Measurements from ENCODE around the gene PNPT1. TPM values are rescaled to one million over a fixed set of nuclear protein-coding genes. Genes with fewer than 3 reads are reported as not detected.
"Not testable (repeated sequence)": the region's sequence is repeated elsewhere in the genome, so short reads cannot be mapped to it uniquely, and the experiment has no call there.

Gene PNPT1
- polyA plus RNA-seq, 5 donors, result 22.9 to 28.1 (median 24.7) TPM

DNA sequence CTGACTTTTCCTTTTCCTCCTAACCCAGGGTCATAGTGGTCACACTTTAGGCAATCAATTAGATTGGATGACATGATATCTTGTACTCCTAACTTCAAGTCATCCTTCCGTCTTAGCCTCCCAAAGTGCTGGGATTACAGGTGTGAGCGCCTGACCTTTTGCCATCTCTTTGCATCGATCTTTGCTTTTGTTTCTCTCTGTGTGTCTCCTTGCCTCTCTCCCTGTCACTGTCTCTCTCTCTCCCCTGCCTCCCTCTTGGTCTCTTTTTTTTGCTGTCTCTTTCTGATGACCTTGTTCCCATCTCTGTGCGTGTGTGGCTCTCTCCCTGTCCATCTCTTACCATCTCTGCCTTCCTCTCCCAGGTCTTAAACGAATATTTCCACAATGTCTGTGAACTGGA lies 904 bp downstream of the PNPT1 start:
- not testable (repeated sequence) for DNase-seq

DNA sequence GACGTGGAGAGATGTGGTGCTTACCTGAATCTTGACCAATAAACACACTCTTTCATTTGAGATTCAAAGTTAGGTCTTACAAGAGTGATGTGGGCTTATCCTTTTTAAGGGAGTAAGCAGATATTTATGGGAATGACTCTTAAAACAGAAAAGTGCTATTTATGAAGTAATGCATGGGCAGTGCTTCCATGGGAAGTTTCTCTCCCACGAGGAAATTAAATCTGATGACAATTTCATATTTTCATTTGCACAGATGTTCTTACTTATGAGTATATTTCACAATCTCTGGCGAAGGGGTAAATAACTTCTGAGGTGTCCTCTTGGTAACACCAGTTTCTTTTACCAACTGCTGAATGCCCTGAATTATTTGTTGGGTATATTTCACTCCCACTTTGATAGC lies 21.0 kb downstream of the PNPT1 start:
- no peak for DNase-seq

DNA sequence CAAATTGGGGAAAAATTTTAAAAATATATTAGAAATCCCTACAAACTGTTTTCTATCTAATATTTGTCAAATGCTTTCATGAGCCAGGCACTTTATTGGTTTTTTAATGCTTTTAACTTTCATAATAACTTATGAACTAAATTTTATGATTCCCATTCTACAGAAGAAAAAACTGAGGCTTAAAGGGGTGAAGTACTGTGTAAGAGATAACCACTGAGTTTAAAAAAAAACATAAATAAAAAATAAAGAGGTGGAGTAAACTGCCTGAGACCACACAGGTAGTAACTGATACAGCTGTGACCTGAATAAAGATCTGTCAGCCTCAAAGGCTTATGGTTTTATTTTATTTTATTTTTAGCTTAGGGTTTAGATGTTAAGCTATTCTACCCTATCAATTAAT lies 24.7 kb downstream of the PNPT1 start:
- DNase-seq, result no peak

DNA sequence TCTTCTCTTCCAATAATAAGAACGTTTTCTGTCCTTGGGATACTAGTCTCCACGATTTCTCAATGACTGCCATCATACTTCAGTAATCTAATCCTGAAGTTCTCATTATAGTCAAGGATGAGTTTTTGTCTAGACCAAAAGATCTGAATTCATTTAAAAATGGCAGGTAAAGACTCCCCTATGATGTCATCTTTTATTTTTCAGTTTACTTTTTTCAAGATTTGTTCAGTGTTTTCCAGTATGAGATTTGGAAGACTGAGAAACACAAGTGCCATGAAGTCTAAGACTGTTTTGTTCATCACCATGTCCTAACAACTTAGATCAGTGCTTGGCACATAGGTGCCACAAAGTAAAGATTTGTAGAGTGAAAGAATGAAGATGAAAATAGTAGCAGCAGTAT lies 40.4 kb downstream of the PNPT1 start:
- no peak for DNase-seq

DNA sequence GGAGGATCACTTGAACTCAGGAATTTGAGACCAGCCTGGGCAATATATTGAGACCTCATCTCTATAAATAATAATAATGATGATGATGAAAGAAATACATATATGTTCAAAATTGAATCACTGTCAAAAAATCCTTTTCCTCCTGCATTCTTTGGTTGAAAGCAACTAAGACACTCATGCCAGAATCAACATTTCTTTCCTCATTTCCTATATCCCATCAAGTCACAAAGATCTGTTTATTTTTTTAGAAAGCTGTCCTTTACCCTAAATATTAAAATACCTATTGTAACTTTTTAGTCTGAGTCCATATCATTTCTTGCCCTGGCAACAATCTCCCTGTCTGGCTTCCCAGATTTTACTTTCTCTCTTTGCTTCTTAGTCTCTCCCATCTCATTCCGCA lies 44.4 kb downstream of the PNPT1 start:
- DNase-seq, result no peak

- DNase-seq, result no peak
Observed at GRCh38 chr2:55636831-55637230, 56.8 kb downstream of the PNPT1 start.

DNA sequence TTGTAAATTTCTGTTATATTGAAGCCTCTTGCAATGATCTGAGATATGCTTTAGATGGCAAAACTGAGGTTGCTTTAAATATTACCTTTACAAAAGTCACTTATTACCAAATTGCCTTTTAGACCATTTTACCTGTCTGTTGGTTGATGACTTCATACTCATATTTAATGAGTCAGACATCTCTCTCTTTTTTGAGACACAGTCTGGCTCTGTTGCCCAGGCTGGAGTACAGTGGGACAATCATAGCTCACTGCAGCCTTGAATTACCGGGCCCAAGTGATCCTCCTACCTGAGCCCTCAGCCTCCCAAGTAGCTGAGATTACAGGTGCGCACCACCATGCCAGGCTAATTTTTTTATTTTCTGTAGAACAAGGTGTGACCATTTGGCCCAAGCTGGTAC lies 64.7 kb downstream of the PNPT1 start:
- DNase-seq, result no peak

- DNase-seq, result no peak
Observed at GRCh38 chr2:55627915-55628314, 65.7 kb downstream of the PNPT1 start.

- no peak for DNase-seq
Observed at GRCh38 chr2:55621802-55622201, 71.8 kb downstream of the PNPT1 start.

DNA sequence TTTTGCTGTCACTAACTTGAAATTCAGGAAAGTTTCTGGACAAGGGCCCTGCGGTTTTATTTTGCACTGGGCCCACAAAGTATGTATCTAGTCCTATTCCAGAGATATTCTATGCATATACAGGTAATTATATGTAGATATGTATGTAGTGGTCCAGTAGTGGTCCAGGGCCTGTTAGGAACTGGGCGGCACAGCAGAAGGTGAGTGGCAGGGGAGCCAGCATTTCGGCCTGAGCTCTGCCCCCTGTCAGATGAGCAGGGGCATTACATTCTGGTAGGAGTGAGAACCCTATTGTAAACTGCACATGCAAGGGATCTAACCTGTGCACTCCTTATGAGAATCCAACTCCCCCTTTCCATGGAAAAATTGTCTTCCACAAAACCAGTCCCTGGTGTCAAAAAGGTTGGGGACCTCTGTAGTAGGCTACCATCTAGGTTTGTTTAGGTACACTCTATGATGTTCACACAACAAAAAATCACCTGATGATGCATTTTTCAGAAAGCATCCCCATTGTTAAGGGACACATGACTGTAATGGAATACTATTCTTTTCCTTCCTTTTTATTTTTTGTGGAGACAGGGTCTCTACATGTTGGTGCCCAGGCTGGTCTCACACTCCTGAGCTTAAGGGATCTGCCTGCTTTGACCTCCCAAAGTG lies 73.4 kb downstream of the PNPT1 start:
- no peak for DNase-seq

GRCh38 chr2:55618275-55619055 lies 75.2 kb downstream of the PNPT1 start:
- peak; percentile 57 to 60 for DNase-seq

DNA sequence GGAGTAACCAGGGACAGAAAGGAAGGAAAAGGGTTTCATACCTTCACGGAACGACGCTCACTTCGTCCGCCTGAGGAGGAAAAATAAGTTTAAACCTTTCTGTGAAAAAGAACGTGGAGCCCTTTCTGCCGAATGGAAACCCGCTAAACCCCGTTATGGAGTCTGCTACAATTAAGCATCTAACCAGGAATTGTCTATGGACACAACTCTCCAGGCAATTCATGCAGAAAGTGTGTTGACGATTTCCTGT lies 75.7 kb downstream of the PNPT1 start:
- no peak for DNase-seq

DNA sequence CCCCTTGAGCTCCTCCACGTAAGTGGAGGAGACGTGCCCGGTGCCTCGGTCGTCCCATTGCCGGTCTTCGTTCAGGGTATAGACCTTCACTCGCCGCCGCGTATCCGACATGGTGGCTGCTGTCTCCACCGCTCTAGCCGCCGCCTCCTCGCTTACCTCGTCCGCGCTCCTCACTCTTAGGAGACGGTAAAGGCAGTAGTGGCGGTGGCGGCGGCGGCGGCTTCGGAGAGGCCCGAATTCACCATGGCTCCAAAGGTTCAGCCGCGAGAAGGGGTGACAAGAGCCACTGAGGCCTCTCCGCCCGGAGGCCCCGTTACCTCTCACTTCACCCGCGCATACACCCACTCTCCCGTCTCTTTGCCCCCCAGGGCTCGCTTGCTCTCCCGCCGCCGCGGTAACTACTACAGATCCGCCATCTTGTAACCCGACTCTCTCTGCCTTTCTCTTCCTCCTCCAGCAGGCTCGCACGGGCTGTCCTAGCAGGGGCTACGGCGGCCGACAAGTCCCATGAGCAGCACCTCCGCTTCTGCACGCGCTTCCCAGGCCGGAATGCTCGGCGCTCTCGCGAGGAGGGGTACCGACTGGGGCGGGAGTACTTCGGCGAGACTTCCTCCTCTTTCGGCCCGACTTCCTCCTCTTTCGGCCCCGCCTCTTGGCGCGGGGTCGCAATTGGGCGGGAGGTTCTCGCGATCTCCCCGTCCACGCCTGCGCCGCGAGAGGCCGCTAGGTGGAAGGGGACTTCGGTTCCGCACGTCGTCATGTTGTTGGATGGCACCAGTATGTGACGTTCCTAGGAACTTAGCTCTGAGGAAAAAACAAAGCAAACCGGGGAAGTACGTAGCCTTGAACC lies 76.2 kb downstream of the PNPT1 start, which contains the start of gene PPP4R3B:
TSS of gene PPP4R3B (minus strand) at position 448 of the 850 bp plus-strand sequence. CDS start at position 111, 337 bp downstream.
- peak; percentile 100 for DNase-seq

DNA sequence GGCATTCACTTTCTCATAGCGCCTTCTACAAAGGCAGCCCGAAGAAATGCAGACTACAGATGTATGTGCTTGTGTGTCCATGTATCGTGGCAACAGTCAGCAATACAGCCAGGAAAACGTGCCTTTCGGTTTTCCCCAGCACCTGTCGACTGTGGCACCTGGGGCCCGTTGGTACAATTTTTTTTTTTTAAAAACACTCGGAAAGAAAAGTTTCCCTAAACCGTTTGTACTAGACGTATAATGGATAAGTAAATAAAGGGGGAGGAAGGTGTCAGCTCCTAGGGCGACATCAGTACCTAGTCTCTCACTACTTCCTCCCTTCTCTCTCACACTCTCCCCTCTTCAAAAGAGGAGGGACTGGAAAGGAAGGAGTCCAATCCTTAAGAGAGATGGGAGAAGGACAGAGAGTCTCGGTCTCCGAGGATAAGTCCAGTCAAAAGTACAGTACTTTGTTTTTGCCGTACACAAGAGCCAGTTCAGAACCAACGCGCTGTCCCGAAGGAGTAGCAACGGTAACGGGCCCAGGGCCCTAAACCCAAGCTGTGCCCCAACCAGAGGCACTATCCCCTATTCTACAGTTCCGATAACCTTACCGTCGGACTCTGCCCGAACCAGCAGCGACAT lies 77.0 kb downstream of the PNPT1 start:
- peak; percentile 39 to 48 for DNase-seq

DNA sequence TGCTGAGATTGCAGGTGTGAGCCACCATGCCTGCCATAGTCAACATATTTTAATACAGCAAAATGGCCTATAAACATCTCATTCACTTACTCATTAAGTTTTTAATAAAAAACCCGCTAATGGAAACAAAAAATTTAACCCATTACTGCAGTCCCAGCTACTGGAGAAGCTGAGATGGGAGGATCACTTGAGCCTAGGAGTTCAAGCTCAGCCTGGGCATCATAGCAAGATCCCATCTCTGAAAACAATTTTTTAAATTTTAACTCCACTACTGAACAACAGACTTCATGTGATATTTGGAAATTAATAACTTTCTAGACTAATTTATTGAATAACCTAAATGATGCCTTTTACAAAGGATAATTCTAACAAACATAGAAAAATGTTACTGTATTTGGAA lies 81.6 kb downstream of the PNPT1 start:
- no peak for DNase-seq

DNA sequence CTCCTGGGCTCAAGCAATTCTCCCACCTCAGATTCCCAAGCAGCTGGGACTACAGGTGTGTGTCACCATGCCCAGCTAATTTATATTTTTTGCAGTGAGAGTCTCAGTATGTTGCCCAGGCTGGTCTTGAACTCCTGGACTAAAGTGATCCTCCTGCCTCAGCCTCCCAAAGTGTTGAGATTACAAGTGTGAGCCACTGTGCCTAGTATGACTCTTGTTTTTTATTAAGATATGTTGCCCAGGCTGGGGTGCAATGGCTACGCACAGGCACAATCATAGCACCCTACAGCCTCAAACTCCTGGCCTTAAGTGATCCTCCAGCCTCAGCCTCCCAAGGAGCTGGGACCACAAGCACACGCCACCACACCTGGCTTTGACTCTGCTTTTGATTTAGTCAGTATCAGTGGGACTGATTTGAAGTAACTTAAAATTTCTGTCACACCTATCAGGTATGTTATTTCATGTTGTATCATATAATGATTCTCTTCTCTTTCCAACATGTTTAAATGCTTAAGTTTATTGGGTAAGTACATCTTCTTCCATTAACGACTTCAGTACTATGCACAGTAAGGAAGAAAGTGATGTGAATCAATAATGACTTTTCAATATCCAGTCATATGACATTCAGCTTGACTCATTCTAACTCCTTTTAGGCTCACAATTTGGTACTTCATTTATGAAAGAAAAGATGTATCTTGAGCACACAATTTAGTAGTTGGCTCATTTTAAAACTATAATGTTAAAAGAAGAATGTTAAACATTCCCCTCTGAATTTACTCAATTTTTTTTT lies 82.5 kb downstream of the PNPT1 start:
- no peak for DNase-seq

DNA sequence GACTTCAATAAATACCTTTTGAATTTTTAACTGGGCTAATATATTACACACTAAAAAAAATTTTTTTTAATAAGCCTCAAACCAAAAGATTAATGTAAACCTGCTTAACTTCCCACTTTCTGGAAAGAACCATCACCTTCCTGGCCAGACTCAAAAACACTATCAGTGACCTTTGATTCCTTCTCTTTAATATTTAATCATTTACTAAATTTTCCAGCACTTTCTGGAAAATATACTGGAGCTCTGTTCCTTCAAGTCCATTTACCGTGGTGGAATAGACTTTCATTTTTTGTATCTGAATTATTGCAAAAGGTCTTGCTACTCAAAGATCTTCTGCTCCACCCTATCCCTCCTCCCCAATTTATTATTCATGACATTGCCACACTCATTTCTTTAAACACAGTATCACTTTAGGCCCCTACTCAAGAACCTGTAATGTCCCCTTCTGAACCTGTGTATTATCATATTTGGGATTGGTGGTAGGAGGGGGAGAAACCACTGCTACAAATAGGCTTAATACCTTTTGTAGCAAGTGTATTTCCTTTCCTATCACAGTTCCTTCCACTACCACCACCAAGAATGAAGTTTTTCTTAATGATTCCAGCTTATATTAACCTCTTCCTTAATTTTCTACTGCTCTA lies 83.6 kb downstream of the PNPT1 start:
- no peak for DNase-seq

DNA sequence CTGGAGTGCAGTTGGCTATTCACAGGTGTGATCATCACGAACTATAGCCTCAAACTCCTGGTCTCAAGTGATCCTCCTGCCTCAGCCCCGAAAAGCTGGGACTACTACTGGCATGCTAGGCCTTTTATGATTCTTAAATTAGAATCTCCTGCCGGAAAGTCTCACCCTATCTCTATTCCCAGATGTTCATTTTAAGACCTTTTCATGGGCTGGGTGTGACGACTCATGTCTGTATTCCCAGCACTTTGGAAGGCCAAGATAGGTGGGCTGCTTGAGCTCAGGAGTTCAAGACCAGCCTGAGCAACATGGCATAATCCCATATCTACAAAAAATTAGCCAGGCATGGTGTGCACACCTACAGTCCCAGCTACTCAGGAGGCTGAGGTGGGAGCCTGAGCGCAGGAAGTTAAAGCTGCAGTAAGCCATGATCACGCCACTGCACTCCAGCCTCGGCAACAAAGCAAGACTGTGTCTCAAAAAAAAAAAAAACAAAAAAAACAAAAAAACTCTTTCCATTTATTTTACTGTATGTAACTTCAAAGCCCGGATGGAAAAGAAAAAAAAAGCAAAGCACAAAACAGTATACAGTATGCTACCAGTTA lies 84.3 kb downstream of the PNPT1 start:
- DNase-seq, result no peak

- DNase-seq, result no peak
Observed at GRCh38 chr2:55607717-55608116, 85.9 kb downstream of the PNPT1 start.

DNA sequence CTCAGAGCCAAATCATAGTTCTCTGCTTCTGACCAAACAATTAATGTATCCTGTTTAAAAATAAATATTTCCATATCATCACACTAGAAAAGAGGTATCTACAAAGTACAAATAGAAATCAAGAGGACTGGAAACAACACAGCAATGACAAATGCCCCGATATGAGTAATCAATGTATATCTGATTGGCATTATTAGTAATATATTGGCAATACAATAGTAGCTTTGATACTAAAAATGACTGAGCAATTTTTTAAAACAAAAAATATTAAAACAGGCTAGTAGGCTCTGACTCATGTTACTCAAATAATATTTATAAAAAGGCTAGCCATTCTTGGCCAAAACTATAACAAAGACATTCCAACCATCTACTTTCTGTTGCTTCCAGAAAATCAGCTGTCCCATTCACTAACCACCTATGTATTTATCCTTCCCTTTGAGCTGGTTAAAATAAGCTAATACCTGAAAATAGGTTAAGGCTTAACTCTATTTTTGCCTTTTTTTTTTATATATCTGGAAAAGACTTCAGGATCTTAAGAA lies 89.5 kb downstream of the PNPT1 start:
- DNase-seq, result no peak
